ENCODE data around the gene D2HGDH.

The D2HGDH gene

DNA sequence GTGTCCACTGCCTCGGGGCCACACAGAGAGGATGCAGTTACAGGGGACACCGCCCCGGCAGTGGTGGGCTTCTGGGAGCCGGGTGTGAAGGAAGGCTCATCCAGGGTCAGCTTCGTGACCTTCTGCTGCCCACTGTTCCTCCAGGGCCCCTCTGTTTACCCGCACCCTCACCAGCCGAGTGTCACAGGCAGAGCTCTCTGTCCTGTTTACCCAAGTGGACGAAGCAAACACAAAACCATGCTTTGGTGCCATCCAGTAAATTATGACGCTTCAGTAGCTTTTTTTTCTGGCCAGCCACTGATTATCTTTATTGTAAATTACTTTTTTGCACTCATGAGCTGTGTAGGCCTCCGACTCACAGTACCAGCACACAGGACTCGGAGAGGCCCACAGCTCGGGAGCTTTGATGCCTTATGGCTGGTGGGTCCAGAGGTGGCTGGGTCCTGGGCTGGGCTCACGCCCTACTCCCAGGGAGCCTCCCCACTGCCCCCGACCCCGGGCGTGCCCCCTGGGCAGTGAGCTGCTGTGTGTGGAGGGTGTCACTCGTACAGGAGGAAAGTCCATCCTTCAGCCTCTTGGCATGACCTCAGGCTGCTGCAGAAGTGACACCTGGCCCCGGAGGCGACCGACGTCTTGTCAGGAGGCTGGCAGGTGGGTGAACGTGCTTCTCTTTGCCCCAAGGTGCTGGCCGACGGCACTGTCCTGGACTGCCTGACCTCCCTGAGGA lies 9.8 kb downstream of the D2HGDH start:
- TF ChIP-seq, protein P1, sequence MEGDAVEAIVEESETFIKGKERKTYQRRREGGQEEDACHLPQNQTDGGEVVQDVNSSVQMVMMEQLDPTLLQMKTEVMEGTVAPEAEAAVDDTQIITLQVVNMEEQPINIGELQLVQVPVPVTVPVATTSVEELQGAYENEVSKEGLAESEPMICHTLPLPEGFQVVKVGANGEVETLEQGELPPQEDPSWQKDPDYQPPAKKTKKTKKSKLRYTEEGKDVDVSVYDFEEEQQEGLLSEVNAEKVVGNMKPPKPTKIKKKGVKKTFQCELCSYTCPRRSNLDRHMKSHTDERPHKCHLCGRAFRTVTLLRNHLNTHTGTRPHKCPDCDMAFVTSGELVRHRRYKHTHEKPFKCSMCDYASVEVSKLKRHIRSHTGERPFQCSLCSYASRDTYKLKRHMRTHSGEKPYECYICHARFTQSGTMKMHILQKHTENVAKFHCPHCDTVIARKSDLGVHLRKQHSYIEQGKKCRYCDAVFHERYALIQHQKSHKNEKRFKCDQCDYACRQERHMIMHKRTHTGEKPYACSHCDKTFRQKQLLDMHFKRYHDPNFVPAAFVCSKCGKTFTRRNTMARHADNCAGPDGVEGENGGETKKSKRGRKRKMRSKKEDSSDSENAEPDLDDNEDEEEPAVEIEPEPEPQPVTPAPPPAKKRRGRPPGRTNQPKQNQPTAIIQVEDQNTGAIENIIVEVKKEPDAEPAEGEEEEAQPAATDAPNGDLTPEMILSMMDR (IDR thresholded peaks at IDR 0.05; ENCODE audit: insufficient read depth, low read length, poor library complexity, severe bottlenecking), result no peak
- DNase-seq (ENCODE audit: extremely low read depth, insufficient read length), result no peak
- no peak overlapping the region for H3K4me3 ChIP-seq (replicated peaks; ENCODE audit: low read depth, low read length)
- no peaks in the 10 kb centered on the region for H3K27me3 ChIP-seq (replicated peaks; ENCODE audit: control insufficient read depth, insufficient read depth, low read length)
- peaks cover 13% of the 10 kb centered on the region for H3K36me3 ChIP-seq (ENCODE audit: control insufficient read depth, insufficient read depth, low read length)

DNA sequence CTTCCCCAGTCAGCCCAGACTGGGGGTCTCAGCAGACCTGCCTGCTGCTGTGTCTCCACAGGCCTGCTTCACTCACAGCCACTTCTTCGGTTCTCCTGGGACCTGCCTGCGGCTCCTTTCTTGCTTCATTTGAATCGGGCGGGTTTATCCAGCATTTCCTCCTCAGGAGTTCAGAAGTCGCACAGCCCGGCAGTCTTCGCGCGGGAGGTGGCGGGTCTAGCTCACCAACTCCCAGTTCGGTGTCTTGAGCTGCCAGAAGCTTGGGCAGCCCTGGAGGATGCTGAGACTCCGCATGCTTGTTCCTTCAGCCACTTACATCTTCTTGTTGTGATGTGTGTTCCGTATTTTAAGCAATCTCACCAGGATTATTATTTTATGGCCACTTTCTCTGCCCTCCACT lies 10.8 kb downstream of the D2HGDH start:
- TF ChIP-seq, protein P1 (IDR thresholded peaks at IDR 0.05; ENCODE audit: insufficient read depth, low read length, poor library complexity, severe bottlenecking), result no peak
- H3K36me3 ChIP-seq (ENCODE audit: control insufficient read depth, insufficient read depth, low read length), result peaks cover 18% of the 10 kb centered on the region
- no peak for DNase-seq (ENCODE audit: extremely low read depth, insufficient read length)

DNA sequence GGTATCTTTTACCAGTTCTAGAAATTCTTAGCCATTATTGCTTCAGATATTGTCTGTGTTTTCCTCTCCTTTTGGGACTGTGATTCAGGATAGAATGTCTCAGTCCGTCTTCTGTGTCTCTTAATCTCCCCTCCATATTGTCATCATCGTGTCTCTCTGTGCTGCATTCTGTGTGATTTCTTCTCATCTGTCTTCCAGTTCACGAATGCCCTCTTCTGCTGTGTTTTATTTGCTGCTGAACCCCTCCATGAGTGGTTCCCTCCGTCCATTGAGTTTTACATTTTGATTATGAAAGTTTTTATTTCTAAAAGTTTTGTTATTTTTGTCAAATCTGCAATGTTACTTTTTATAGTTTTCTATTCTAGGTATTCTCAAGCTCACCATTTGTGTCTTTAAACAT lies 11.7 kb downstream of the D2HGDH start:
- DNase-seq (ENCODE audit: extremely low read depth, insufficient read length), result no peak
- TF ChIP-seq, protein P1 (IDR thresholded peaks at IDR 0.05; ENCODE audit: insufficient read depth, low read length, poor library complexity, severe bottlenecking), result no peak
- Histone ChIP-seq H3K36me3 (ENCODE audit: control insufficient read depth, insufficient read depth, low read length) (peaks cover 19% of the 10 kb centered on the region), H3K4me3 (replicated peaks; ENCODE audit: low read depth, low read length) (no peak overlapping the region), H3K27me3 (replicated peaks; ENCODE audit: control insufficient read depth, insufficient read depth, low read length) (no peaks in the 10 kb centered on the region)

More for the DNA sequence above, 10.8 kb downstream of the D2HGDH start:
- no peaks in the 10 kb centered on the region for H3K27me3 ChIP-seq (replicated peaks; ENCODE audit: control insufficient read depth, insufficient read depth, low read length)
- H3K4me3 ChIP-seq (replicated peaks; ENCODE audit: low read depth, low read length), result no peak overlapping the region

DNA sequence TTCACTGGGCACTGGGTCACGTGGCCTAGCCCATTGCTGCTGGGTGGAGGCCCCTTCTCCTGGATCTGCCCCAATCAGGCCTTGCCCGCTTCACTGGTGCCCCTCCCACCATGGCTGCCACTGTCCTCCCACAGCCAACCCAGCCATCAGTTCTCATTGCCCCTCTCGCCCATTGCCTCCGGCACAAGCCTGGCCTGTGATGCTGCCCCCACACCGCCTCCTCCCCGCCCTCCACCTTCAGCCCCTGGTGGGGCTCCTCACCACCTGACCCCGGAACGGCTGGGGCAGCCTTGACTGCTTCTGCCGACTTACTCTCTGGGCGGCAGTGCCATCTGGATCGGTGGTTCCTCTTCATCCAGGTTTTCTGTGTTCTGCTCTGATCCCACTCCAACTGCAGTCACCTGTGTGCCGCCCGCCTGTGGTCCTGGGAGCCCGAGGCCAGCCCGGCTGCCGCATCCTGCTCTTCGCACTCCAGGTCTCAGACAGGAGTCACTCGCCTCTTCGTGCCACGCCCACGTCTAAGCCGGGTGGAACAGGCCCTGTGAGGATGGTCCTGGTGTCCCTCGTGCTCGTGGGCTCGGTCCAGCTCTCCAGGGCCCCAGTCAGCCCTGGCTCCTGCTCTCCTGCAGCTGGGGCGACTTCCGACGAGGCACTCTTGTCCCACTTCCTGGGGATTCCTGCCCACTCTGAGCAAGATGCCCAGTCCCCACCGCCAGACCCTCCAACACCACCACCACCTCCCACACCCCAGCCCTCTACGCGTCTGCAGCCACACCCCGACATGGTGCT lies 14.2 kb downstream of the D2HGDH start:
- H3K36me3 ChIP-seq (ENCODE audit: control insufficient read depth, insufficient read depth, low read length), result peaks cover 22% of the 10 kb centered on the region

DNA sequence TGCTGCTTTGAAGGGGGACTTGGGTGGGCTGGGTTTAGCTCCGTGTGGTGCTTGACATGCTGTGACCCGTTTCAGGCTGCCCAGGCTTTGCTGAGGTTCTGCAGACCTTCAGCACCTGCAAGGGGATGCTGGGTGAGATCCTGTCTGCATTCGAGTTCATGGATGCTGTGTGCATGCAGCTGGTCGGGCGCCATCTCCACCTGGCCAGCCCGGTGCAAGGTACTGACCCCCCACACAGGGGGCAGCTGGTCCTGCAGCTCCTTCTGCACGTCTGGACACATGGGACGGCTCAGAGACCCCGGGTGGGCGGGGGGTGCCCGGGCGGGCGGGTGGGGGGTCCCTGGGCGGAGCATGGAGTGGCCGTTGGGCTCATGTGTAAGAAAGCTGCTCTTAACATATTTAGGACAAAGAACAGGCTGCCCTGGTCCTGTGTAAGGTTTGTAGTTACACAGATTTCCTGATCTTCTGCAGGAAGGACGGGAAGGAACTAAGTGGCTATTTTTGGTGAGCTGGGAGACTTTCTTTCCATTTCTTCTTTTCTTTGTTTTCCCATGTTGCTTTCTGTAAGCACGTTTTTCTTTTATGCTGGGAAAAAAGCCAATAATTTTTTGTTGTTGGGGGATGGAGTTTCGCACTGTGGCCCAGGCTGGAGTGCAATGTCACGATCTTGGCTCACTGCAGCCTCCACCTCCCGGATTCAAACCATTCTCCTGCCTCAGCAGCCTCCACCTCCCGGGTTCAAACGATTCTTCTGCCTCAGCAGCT lies 15.8 kb downstream of the D2HGDH start:
- DNase-seq (ENCODE audit: extremely low read depth, insufficient read length), result no peak
- Histone ChIP-seq H3K36me3 (ENCODE audit: control insufficient read depth, insufficient read depth, low read length) (peaks cover 15% of the 10 kb centered on the region), H3K4me3 (replicated peaks; ENCODE audit: low read depth, low read length) (no peak overlapping the region), H3K27me3 (replicated peaks; ENCODE audit: control insufficient read depth, insufficient read depth, low read length) (no peaks in the 10 kb centered on the region)
- TF ChIP-seq, protein P1 (IDR thresholded peaks at IDR 0.05; ENCODE audit: insufficient read depth, low read length, poor library complexity, severe bottlenecking), result no peak

More for the DNA sequence above, 14.2 kb downstream of the D2HGDH start:
- Histone ChIP-seq H3K4me3 (replicated peaks; ENCODE audit: low read depth, low read length) (no peak overlapping the region), H3K27me3 (replicated peaks; ENCODE audit: control insufficient read depth, insufficient read depth, low read length) (no peaks in the 10 kb centered on the region)
- DNase-seq (ENCODE audit: extremely low read depth, insufficient read length), result no peak
- TF ChIP-seq, protein P1 (IDR thresholded peaks at IDR 0.05; ENCODE audit: insufficient read depth, low read length, poor library complexity, severe bottlenecking), result no peak
